T47D (cell line): Measurements from ENCODE around the gene KAZN.

Experiments
- DNase-seq, 2 experiments: peaks; one replicate each; pipeline versions ENCODE4 v3.0.0 to v3.0.0-alpha.2; 2011 to 2012; ENCODE audit warnings: low read depth in 1 of 2, low spot score in 1 of 2
- JUND ChIP-seq: IDR thresholded peaks from 2 replicates; pipeline ENCODE4 v1.6.1; 2012; ENCODE audit warnings: low read depth
- in situ Hi-C: cut with HindIII; loops from 2 replicates; pipeline ENCODE4 v1.10.0; 2016; ENCODE audit warnings: low sequenced_read_pairs, low pct_unique_long_range_greater_than_20kb

Gene KAZN

DNA sequence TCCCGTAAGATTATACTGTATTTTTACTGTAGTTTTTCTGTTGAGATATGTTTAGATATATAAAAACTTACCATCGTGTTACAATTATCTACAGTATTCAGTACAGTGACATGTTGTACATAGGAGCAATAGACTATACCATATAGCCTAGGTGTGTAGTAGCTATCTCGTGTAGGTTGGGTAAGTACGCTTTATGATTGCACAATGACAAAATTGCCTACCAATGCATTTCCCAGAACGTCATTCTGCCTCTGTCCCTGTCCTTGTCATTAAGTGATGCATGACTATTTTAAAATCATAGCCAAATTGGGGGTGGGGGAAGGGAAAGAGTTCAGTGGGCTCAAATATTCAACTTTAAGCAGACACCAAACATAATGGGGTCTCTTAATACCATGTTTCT is 321.3 kb downstream of the KAZN start:
- no peak for DNase-seq
- in situ Hi-C loops: no loop called here
- TF ChIP-seq JUND: no peak

DNA sequence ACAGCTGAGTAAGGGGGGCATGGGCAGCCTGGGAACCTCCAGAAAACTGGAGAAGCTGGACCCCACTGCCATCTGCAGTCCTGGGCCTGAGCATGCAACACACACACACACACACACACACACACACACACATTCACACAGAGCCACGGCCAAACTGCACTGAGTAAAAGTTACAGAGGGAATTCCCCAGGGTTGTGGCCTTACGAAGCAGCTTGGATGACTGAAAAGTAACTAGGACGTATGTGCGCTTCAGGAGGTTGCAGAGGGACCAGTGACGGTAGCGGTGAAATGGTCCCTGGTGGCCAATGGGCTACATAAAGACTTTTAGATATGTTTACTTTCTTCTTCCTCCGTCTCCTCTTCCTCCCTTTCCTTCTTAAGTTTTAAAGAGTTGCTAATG is 322.6 kb downstream of the KAZN start:
- DNase-seq: no peak

DNA sequence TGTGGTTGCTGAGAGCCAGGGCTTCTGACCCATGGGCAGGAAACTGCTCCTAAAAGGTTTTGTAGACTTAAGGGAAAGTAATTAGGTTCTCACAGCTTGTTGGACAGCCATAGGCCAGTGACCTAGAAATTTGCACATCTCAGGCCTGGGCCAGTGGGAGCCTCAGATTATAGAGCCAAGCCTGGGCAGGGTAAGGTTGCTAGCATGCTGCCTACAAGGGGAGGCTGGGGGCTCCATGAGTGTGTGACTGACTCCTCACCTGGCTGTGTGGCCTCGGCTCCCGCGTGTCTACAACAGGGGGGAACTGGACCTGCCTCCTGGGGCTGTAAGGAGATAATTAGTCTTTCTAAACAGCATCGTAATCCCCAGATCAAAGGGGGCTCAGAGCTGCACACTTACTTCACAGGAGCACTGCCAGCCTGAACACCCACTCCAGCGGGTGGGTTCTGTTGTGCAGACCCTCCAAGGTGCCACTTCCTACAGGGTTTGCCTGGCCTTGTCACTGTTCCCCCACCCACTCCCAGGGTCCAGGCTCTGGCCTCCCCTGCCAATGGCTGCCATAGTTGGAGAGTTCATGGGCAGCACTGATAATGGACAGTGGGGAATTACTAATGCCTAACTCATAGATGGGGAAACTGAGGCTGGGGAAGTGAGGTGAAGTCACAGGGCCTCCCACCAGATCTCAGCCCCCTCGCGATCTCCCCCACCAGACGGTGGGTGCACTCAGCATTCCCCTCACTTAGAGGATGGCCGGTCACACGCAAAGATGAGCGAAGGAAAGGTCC is 324.6 kb downstream of the KAZN start:
- no peak for TF ChIP-seq JUND
- in situ Hi-C loops: no loop called here
- DNase-seq: no peak

More for the DNA sequence above, 322.6 kb downstream of the KAZN start:
- in situ Hi-C loops: no loop called here
- no peak for TF ChIP-seq JUND

DNA sequence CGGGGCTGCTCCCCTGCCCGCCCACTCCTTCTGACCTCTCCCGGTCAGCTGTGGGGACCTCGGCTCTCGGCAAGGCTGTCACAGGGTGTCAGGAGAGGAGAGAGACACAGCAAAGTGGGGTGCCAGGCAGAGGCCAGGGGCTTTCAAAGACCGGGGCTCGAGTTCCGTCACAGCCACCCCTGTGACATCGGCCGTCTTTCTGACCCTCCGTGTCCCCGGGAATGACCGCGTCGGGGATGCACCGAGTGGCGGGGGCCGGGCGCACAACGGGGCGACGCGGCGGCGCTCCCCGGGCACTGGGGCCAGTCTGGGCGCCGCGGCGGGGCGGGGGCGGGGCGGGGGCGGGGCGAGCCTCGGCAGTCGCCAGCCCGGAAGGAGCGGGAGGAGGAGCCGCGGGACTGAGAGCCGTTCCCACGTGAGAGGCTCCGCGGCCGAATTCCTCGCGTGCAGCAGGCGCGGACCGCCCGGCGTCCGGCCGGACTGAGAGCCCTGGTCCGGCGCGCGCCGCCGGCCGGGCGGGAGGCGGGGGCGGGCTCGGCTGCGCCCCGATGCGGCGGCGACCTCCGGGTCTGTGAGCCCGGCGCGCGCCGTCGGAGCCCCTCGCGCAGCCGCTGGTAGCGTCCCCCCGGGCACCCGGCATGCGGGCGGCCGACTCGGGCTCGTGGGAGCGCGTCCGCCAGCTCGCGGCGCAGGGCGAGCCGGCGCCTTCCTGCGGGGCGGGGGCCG is 325.4 kb downstream of the KAZN start:
- in situ Hi-C loops: no loop called here
- DNase-seq: peak; percentile 82 to 90

DNA sequence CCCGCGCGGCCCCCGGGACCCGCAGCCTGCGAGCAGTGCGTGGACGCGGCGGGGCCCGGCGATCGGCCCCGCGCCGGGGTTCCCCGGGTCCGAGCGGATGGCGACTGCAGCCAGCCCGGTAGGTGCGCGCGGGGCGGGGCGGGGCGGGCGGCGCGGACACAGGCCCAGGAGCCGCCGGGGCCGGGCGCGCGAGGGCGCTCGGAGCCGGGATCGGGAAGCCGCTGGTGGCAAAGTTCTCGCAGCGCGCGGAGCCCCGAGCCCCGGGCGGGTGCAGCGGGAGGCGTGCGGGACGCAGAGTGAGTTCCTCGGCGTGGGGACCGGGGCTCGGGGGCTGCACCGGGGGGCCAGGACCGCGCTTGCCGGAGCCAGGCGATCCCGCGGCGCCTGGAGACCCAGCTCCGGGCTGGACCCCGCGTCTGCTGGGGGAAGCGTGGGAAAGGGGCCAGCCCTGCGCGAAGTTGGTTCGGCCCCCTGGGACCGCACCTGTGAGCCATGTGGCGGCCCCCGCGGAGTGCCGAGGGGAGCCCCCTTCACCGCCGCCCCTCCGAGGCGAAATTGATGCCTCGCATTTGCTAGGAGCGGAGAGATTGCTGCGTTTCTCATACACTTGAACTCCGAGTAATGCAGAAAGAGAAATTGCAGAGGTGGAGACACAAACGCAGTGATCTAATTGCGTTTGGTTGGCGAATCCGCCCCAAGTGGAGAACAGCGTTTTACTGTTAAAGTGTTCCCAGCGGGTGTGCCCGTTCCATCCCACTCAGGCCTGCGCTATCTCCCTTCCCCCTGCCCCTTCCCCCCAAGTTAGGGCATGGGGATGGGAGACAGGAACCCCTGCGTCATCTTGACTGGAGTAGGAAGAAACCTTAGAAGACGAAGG is 326.2 kb downstream of the KAZN start:
- no peak for TF ChIP-seq JUND
- in situ Hi-C loops: no loop called here
- peak; percentile 52 to 74 for DNase-seq

More for the DNA sequence above, 325.4 kb downstream of the KAZN start:
- no peak for TF ChIP-seq JUND

DNA sequence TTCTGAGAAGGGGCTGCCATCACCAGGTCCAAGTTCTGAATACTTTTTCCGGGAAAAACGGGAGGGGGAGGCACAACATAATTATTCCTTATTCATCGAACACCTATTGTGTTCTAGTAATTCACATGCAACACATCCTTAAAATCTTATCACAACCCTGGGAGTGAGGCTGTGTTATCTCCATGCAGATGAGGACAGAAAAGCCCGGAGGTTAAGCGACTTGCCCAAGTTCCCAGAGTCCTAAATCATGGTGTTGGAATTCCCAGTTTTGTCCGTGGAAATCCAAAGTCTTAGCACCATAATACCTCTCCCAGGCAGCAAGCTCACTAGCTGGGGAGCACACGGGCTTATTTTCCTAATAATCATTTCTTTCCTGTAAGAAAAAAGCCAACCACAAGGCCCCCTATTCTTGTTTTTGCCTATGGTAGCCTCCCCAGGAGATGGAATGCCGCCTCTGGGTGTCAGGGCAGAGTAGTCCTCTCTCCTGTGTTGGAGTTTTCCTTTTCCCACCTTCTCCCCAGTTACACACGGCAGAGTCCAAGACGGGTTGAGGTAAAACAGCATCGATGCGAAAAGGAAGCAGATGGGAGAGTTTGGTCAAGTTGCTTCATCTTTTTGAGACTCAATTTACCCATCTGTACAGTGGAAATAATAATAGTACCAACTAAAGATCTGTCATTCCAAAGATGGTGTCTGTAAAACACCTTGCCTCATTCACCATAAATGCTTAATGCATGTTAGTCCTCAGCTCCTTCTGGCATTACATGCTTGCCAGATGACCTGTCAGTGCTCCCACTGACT is 327.1 kb downstream of the KAZN start:
- no peak for DNase-seq
- TF ChIP-seq JUND: no peak
- in situ Hi-C loops: no loop called here

DNA sequence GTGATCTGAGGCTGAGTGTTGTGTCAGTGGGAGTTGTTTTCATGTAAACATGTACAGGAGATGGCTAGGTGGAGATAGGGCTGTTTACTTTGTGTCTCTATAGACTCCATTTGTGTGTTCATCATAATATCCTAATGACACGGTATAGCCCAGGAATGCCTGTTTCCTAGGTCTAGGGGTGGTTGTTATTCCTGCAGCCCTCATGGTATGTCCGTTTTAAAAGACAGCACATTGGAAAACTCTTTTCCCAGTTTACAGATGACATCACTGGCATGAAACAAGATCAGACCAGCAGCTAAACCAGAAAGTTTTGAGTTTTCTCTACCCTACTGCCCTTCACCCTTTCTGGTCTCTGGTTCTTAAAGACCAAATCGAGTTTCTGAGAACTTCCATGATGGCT is 327.7 kb downstream of the KAZN start:
- in situ Hi-C loops: no loop called here
- no peak for DNase-seq
- no peak for TF ChIP-seq JUND

DNA sequence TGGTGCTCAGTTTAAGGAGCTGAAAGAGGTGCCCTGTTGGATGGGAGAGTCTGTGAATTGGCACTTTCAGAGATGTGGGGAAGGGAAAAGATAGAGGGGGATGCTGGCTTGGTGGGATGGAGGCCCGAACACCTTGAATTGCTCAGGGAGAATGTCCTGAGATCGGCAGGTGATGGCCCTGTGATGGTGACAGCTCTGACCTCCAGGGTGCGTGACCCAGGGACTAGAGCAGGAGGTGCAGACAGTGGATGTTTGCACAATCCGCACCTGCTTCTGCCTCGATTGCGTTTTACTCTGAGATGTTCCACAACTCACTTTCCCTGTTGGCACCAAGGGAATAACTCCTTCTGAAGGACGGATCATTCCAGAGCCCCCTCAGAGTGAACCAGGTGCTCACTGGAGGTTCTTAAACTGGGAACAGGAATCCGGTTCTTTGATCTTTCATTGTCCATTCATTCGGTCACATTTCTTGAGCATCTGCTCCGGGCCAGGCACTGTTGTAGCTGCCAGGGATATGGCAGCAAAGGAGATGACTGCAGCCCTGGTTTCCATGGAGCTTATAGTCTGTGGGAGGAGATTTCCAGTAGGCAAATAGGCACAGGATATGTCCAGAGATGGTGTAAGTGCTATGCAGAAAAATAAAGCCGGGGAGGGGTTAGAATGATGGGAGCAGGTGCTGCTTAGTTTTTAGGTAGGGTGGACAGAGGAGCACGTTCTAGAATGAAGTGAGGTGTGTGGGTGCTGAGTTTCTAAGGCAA is 328.5 kb downstream of the KAZN start:
- in situ Hi-C loops: no loop called here
- no peak for TF ChIP-seq JUND
- DNase-seq: no peak

DNA sequence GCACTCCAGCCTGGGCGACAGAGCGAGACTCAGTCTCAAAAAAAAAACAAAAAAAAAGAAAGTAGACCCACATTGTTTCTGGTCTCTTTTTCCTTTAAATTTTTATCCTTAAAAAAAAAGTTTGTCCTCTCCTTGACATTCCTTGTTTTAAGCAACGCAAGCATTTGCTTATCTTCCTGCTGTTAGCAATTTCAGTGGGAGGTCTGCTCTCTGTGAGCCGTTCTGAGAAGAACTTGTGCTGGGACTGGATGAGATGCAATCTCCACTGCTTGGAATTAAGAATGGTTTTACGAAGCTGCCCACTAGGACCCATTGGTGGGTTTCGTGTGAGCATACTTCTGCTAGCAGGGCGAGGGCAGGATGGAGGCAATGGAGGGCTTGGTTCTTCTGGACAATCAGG is 329.9 kb downstream of the KAZN start:
- no peak for TF ChIP-seq JUND
- in situ Hi-C loops: no loop called here

DNA sequence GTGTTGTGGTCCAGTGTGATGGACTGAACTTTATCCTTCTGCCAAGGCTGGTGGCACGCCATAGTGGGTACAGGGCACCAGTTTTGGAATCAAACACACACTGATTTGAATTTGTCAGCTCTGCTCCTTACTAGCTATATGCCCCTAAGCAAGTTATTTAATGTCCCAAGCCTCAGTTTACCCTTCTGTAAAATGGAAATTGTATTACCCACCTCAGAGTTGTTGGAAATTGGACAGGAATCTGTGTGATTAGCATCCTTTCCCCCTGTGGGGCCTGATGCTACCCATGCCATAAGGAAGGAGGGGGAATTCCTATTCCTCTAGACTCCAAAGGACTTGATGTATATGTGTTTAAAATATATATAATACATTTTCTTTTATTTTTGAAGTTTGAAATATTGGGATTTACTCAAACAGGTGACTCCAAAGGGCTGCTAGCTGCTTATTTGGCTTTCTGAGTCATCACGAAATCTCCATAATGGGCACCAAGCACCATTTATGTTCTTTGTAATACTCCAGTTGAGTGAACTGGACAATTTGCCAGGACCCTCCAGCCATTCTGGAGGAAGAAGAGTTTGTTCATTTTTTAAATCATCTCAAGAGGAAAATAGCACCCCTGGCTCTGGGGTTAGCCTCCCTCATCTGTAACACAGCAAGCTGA is 330.5 kb downstream of the KAZN start:
- in situ Hi-C loops: no loop called here
- DNase-seq: no peak
- no peak for TF ChIP-seq JUND

More for the DNA sequence above, 329.9 kb downstream of the KAZN start:
- no peak for DNase-seq
